BLaER1 treated with 17β-estradiol and CSF1 and Interleukin-3, amounts not matched to agents 10 nM and 100 nM (cell line): ENCODE data around the gene NRXN2.
A peak's percentile ranks its signal among the peaks of the same experiment; 100 is the strongest.

Experiments used
- H3K27ac ChIP-seq, 11 experiments: shearing (Covaris generic); formaldehyde crosslinking; 2 replicates each; pipeline ENCODE4 v1.8.1; 2022
- H3K27me3 ChIP-seq, 11 experiments: shearing (Covaris generic); formaldehyde crosslinking; 2 replicates each; pipeline ENCODE4 v1.8.1; 2022
- H3K36me3 ChIP-seq, 11 experiments: shearing (Covaris generic); formaldehyde crosslinking; 2 replicates each; pipeline ENCODE4 v1.8.1; 2022
- H3K4me1 ChIP-seq, 10 experiments: shearing (Covaris generic); formaldehyde crosslinking; 2 replicates each; pipeline ENCODE4 v1.8.1; 2022
- H3K4me2 ChIP-seq, 11 experiments: shearing (Covaris generic); formaldehyde crosslinking; 2 replicates each; pipeline ENCODE4 v1.8.1; 2022
- H3K4me3 ChIP-seq, 10 experiments: shearing (Covaris generic); formaldehyde crosslinking; 2 replicates each; pipeline ENCODE4 v1.8.1; 2022
- H3K9ac ChIP-seq, 11 experiments: shearing (Covaris generic); formaldehyde crosslinking; 2 replicates each; pipeline ENCODE4 v1.8.1; 2022
- H3K9me3 ChIP-seq, 11 experiments: shearing (Covaris generic); formaldehyde crosslinking; replicated peaks in 1 of 11; 2 replicates each; pipeline ENCODE4 v1.8.1; 2022
- H4K20me1 ChIP-seq, 11 experiments: shearing (Covaris generic); formaldehyde crosslinking; 2 replicates each; pipeline ENCODE4 v1.8.1; 2022
- Cebpa-rat ChIP-seq, 11 experiments: shearing (Covaris generic); IDR thresholded peaks; 2 replicates each; pipeline ENCODE4 v1.8.1; 2022

The NRXN2 gene

GRCh38 chr11:64690235-64690634 lies 32.8 kb downstream of the NRXN2 start:
- no peaks in the 10 kb centered on the region for H3K9me3 ChIP-seq
- H3K36me3 ChIP-seq, result no peaks in the 10 kb centered on the region
- peaks cover 70 to 97% (median 91%) of the 10 kb centered on the region in 10 experiments for H3K4me1 ChIP-seq
- no peak for TF ChIP-seq Cebpa-rat (IDR thresholded peaks at IDR 0.05)
- H3K4me2 ChIP-seq, result peak overlapping the region; percentile 45 to 95 (median 90)
- H3K9ac ChIP-seq, result peak overlapping the region in 8 of 11 experiments; percentile 26 to 66 (median 41); a peak in 12 of 22 replicates
- peak overlapping the region in 8 of 11 experiments; percentile 34 to 81 (median 66); a peak in 15 of 22 replicates for H3K27ac ChIP-seq
- peak overlapping the region in 6 of 10 experiments; percentile 3 to 37 (median 24); a peak in 5 of 20 replicates for H3K4me3 ChIP-seq
- no peaks in the 10 kb centered on the region for H4K20me1 ChIP-seq
- H3K27me3 ChIP-seq, result no peaks in the 10 kb centered on the region

DNA sequence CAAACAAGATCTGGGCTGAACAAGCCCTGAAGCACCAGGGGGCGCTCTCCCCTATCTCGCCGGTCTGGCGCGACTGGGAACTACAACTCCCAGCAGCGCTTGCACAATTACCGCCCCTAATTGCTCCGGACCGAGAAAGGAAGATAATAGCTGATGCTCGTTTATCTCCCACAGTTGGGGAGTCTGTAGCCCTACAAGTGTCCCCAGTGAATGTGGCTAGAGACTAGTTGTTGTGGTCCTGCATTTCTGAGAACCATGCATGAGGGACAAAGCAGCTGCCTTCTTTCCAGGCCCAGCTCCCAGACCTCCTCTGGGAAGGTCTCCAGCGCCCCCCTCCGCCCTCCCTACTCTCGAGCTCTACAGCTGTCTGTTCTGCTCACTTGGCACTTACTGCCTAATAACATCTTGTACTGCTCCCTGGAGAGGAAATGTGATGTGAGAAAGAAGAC lies 34.4 kb downstream of the NRXN2 start:
- Histone ChIP-seq H3K4me3 (peak overlapping the region; percentile 44 to 67 (median 51); a peak in 19 of 20 replicates), H3K4me2 (peak overlapping the region; percentile 63 to 95 (median 90)), H3K27ac (peak overlapping the region in 9 of 11 experiments; percentile 28 to 81 (median 66); a peak in 17 of 22 replicates), H3K9ac (peak overlapping the region in 9 of 11 experiments; percentile 33 to 66 (median 56); a peak in 14 of 22 replicates), H4K20me1 (no peaks in the 10 kb centered on the region), H3K4me1 (peaks cover 54 to 85% (median 74%) of the 10 kb centered on the region in 10 experiments), H3K36me3 (no peaks in the 10 kb centered on the region), H3K27me3 (no peaks in the 10 kb centered on the region), H3K9me3 (no peaks in the 10 kb centered on the region)
- peak in 8 of 11 experiments; percentile 12 to 66 (median 47); a peak in 8 of 22 replicates for TF ChIP-seq Cebpa-rat (IDR thresholded peaks at IDR 0.05)

DNA sequence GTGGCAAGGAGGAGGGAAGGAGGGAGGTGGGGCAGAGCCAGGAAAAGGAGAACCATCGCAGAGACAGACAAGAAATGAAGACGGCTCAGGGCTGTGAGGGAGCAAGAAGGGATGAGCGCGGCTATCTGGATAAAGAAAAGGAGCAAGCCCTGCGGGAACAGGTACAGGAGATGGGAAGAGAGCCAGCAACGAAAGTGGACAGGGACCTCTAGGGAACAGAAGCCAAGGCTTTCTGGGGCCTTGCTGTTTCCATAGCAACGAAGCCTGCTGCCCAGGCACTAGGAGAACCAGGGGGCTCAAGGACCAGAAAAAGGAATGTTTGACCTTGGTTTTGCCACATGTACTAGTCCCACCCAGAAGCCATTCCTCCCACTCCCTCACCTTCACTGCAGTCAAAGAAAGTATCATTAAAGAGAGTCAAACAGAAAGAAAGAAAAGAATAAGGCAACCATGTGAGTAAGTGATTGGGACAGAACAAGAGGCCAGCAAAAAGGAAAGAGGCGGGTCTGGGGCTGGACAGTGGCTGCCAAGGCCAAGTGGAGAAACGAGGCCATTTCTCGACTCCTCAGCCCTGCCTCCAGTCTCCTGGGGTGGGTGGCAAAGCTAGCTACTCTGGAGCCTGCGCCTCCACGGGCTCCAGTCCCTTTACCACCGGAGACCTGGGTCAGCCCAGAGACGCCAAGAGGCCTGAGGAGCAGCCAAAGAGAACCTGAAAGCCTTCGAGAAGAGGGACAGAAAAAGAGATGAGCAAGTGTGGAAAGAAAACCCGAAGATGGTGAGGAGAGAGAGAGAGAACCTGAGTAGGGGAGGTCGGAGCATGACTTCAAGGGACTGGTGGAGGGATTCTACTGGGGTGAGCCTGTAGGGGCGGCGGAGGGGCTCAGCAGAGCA lies 35.1 kb downstream of the NRXN2 start:
- H3K4me1 ChIP-seq, result peaks cover 47 to 79% (median 67%) of the 10 kb centered on the region in 10 experiments
- no peaks in the 10 kb centered on the region for H3K36me3 ChIP-seq
- H4K20me1 ChIP-seq, result no peaks in the 10 kb centered on the region
- peak overlapping the region in 9 of 11 experiments; percentile 11 to 61 (median 49); a peak in 17 of 22 replicates for H3K9ac ChIP-seq
- peak overlapping the region; percentile 63 to 95 (median 90) for H3K4me2 ChIP-seq
- peak overlapping the region in 9 of 11 experiments; percentile 10 to 81 (median 66); a peak in 15 of 22 replicates for H3K27ac ChIP-seq
- no peak for TF ChIP-seq Cebpa-rat (IDR thresholded peaks at IDR 0.05)
- no peaks in the 10 kb centered on the region for H3K9me3 ChIP-seq
- peak overlapping the region in 3 of 10 experiments; percentile 52 to 58 (median 57); a peak in 4 of 20 replicates for H3K4me3 ChIP-seq
- H3K27me3 ChIP-seq, result no peaks in the 10 kb centered on the region

GRCh38 chr11:64687204-64687603 lies 35.8 kb downstream of the NRXN2 start:
- no peaks in the 10 kb centered on the region for H3K9me3 ChIP-seq
- H4K20me1 ChIP-seq, result no peaks in the 10 kb centered on the region
- no peaks in the 10 kb centered on the region for H3K27me3 ChIP-seq
- TF ChIP-seq Cebpa-rat (IDR thresholded peaks at IDR 0.05), result no peak
- H3K4me3 ChIP-seq, result no peak overlapping the region
- H3K36me3 ChIP-seq, result no peaks in the 10 kb centered on the region
- H3K4me2 ChIP-seq, result peak overlapping the region; percentile 63 to 95 (median 90); a peak in 20 of 22 replicates
- peaks cover 44 to 72% (median 61%) of the 10 kb centered on the region in 10 experiments for H3K4me1 ChIP-seq
- peak overlapping the region in 8 of 11 experiments; percentile 11 to 61 (median 42); a peak in 11 of 22 replicates for H3K9ac ChIP-seq
- H3K27ac ChIP-seq, result peak overlapping the region in 8 of 11 experiments; percentile 10 to 81 (median 66); a peak in 12 of 22 replicates

DNA sequence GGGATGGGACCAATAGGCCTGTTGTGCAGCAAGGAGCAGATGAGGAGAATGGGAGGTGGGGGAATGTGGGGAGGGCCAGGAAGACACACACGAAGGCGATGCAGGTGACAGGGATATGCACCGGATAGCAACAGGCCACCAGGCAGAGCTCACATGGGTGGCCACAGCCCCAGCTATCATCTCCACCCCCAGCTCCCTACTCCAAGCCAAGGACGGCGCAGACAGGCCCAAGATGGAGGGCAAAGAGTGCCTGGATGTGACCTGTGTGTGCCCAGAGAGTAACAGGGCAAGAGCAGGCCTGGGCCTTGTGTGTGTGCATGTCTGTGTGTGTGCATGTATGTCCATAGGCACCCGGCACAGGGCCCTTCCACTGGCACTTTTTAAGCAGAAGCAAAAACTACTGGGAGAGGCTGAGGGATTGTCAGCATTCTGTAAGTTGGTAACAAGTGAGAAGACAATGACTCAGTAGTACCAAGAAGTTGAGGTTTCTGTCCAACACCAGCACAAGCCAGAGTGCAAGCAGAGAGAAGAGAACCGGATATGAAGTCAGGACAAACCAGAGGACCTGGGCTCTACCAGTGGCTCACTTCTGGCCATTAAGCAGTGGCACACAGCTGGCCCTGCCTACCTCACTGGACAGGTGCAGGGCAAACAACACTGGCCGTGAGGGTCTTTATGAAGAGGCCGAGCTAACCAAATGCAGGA lies 36.4 kb downstream of the NRXN2 start:
- no peaks in the 10 kb centered on the region for H4K20me1 ChIP-seq
- H3K9ac ChIP-seq, result peak overlapping the region in 4 of 11 experiments; percentile 27 to 56 (median 46); a peak in 5 of 22 replicates
- H3K9me3 ChIP-seq, result no peaks in the 10 kb centered on the region
- H3K4me2 ChIP-seq, result peak overlapping the region; percentile 63 to 95 (median 90); a peak in 20 of 22 replicates
- no peak overlapping the region for H3K4me3 ChIP-seq
- H3K36me3 ChIP-seq, result no peaks in the 10 kb centered on the region
- H3K27me3 ChIP-seq, result no peaks in the 10 kb centered on the region
- no peak for TF ChIP-seq Cebpa-rat (IDR thresholded peaks at IDR 0.05)
- peak overlapping the region in 3 of 11 experiments; percentile 61 to 76 (median 66); a peak in 4 of 22 replicates for H3K27ac ChIP-seq
- peaks cover 44 to 66% (median 55%) of the 10 kb centered on the region in 10 experiments for H3K4me1 ChIP-seq

GRCh38 chr11:64685536-64685935 lies 37.5 kb downstream of the NRXN2 start:
- Histone ChIP-seq H3K4me1 (peaks cover 34 to 55% (median 44%) of the 10 kb centered on the region in 10 experiments), H3K4me3 (no peak overlapping the region), H3K36me3 (no peaks in the 10 kb centered on the region), H3K4me2 (no peak overlapping the region), H3K27me3 (no peaks in the 10 kb centered on the region), H3K9me3 (no peaks in the 10 kb centered on the region), H3K27ac (no peak overlapping the region), H3K9ac (no peak overlapping the region), H4K20me1 (no peaks in the 10 kb centered on the region)
- TF ChIP-seq Cebpa-rat (IDR thresholded peaks at IDR 0.05), result no peak

DNA sequence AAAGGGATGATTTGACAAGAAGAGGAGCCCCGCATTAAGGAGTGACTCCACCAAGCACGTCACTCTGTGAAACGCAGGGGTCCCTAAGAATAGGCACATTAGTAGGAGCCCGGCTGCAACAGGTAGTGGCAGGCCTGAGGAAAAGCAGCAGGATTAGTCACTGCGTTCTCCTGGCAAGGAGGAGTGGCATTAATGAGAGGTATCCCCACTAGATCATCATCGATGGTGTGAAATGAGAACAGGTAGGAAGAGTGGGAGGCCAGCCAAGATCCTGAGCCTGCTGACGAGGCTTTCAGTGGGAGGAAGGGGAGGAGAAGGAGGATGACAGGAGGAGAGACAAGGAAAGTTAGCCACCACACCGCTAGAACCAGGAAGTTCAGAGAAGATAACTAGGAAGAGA lies 38.6 kb downstream of the NRXN2 start:
- no peak overlapping the region for H3K4me2 ChIP-seq
- H3K36me3 ChIP-seq, result no peaks in the 10 kb centered on the region
- no peak overlapping the region for H3K27ac ChIP-seq
- peaks cover 26 to 43% (median 32%) of the 10 kb centered on the region in 10 experiments for H3K4me1 ChIP-seq
- no peak for TF ChIP-seq Cebpa-rat (IDR thresholded peaks at IDR 0.05)
- no peak overlapping the region for H3K9ac ChIP-seq
- H3K4me3 ChIP-seq, result no peak overlapping the region
- H3K27me3 ChIP-seq, result no peaks in the 10 kb centered on the region
- H4K20me1 ChIP-seq, result no peaks in the 10 kb centered on the region
- no peaks in the 10 kb centered on the region for H3K9me3 ChIP-seq

DNA sequence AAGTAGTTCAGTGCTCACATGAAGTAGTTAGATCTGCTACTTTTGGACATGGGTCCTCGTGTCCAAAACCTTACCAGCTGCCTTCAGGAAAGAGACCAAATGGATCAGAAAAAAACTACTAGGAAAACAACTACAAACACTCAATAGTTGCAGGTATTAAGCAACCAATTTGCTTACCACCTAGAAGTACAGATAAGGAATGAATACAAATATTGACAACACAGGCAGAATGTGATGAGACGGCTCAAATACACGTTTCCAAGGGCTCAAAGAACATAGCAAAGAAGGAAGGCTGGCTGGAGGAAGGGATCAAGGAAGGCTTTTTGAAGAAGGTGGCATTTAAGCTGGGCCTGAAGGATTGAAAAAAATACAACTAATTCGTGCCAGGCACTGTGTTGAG lies 41.8 kb downstream of the NRXN2 start:
- Histone ChIP-seq H3K4me3 (no peak overlapping the region), H3K36me3 (no peaks in the 10 kb centered on the region), H4K20me1 (no peaks in the 10 kb centered on the region), H3K4me1 (peaks cover 8 to 28% (median 19%) of the 10 kb centered on the region in 10 experiments), H3K4me2 (no peak overlapping the region), H3K27ac (no peak overlapping the region), H3K27me3 (no peaks in the 10 kb centered on the region), H3K9ac (no peak overlapping the region), H3K9me3 (no peaks in the 10 kb centered on the region)
- TF ChIP-seq Cebpa-rat (IDR thresholded peaks at IDR 0.05), result no peak
